GM12878 (cell line): ENCODE measurements around the gene XPNPEP2. TPM values are rescaled to one million over a fixed set of nuclear protein-coding genes. Genes with fewer than 3 reads are reported as not detected.

Experiments used
- ASH2L ChIP-seq: fragments of 300-600, 200-600 bp; sonication (generic); IDR thresholded peaks from 2 replicates; pipeline ENCODE4 v1.6.1; 2017; ENCODE audit warnings: low read depth, mild to moderate bottlenecking, borderline replicate concordance
- BHLHE40 ChIP-seq, 2 experiments: fragments of 450-650 bp in 1 of 2; IDR thresholded peaks; 2 replicates each; pipeline ENCODE4 v1.6.1; 2011 to 2017; ENCODE audit warnings: low read depth in 2 of 2, borderline replicate concordance in 1 of 2, improper control_type of control experiment in 1 of 2, low read length in 1 of 2, mild to moderate bottlenecking in 1 of 2
- CHD1 ChIP-seq: IDR thresholded peaks from 2 replicates; pipeline ENCODE4 v1.6.1; 2012; ENCODE audit warnings: low read depth, low read length, improper control_type of control experiment
- CREB1 ChIP-seq: IDR thresholded peaks from 2 replicates; pipeline ENCODE4 v1.6.1; 2012; ENCODE audit warnings: low read depth, mild to moderate bottlenecking, inconsistent platforms
- CREM ChIP-seq: IDR thresholded peaks from 2 replicates; pipeline ENCODE4 v1.6.1; 2014; ENCODE audit warnings: antibody characterized with exemption, low read depth
- EED ChIP-seq: sonication (generic); IDR thresholded peaks from 2 replicates; pipeline ENCODE4 v1.6.1; 2016; ENCODE audit warnings: antibody characterized with exemption, low read depth
- ESRRA ChIP-seq: IDR thresholded peaks from 2 replicates; pipeline ENCODE4 v1.6.1; 2012; ENCODE audit warnings: mild to moderate bottlenecking, low read length, improper control_type of control experiment
- FOXM1 ChIP-seq: IDR thresholded peaks from 2 replicates; pipeline ENCODE4 v1.6.1; 2012; ENCODE audit warnings: low read depth, mild to moderate bottlenecking, inconsistent platforms, low read length, moderate library complexity
- HDAC2 ChIP-seq: fragments of 200-600 bp; sonication (generic); IDR thresholded peaks from 2 replicates; pipeline ENCODE4 v1.6.1; 2017
- HDGF ChIP-seq: fragments of 450-650 bp; IDR thresholded peaks from 2 replicates; pipeline ENCODE4 v1.6.1; 2016; ENCODE audit warnings: antibody characterized with exemption
- IKZF2 ChIP-seq, 2 experiments: fragments of 450-650 bp; IDR thresholded peaks; 2 replicates each; pipeline ENCODE4 v1.6.1; 2017; ENCODE audit warnings: mild to moderate bottlenecking in 2 of 2, moderate library complexity in 2 of 2
- IRF4 ChIP-seq: IDR thresholded peaks from 2 replicates; pipeline ENCODE4 v1.6.1; 2011; ENCODE audit warnings: low read depth, low read length
- LARP7 ChIP-seq: fragments of 450-650 bp; IDR thresholded peaks from 2 replicates; pipeline ENCODE4 v1.6.1; 2017; ENCODE audit warnings: mild to moderate bottlenecking
- MEF2A ChIP-seq: IDR thresholded peaks from 2 replicates; pipeline ENCODE4 v1.6.1; 2011; ENCODE audit warnings: low read depth, mild to moderate bottlenecking, low read length, moderate library complexity; ENCODE audit not compliant: insufficient read depth
- NFYA ChIP-seq: IDR thresholded peaks from 2 replicates; pipeline ENCODE4 v1.6.1; 2011; ENCODE audit warnings: low read depth, mild to moderate bottlenecking, low read length, improper control_type of control experiment, borderline replicate concordance
- NR2C2 ChIP-seq: IDR thresholded peaks from 2 replicates; pipeline ENCODE4 v1.6.1; 2011; ENCODE audit warnings: borderline replicate concordance, low read depth; ENCODE audit not compliant: control insufficient read depth, insufficient read length
- POLR2AphosphoS2 ChIP-seq: IDR thresholded peaks from 2 replicates; pipeline ENCODE4 v1.6.1; 2011; ENCODE audit warnings: low read depth, mild to moderate bottlenecking, low read length, improper control_type of control experiment, moderate library complexity
- RAD51 ChIP-seq: fragments of 450-650 bp; IDR thresholded peaks from 2 replicates; pipeline ENCODE4 v1.6.1; 2016; ENCODE audit warnings: moderate library complexity, mild to moderate bottlenecking, inconsistent platforms
- RBBP5 ChIP-seq: fragments of 200-600 bp; sonication (generic); conservative IDR thresholded peaks from 2 replicates; pipeline ENCODE4 v1.6.1; 2016
- SMARCA5 ChIP-seq: fragments of 450-650 bp; IDR thresholded peaks from 2 replicates; pipeline ENCODE4 v1.6.1; 2017; ENCODE audit warnings: mild to moderate bottlenecking
- SREBF2 ChIP-seq: IDR thresholded peaks from 2 replicates; pipeline ENCODE4 v1.6.1; 2012; ENCODE audit warnings: mild to moderate bottlenecking, low read length
- STAT3 ChIP-seq: IDR thresholded peaks from 2 replicates; pipeline ENCODE4 v1.6.1; 2011; ENCODE audit warnings: low read depth, low read length, improper control_type of control experiment
- WRNIP1 ChIP-seq: IDR thresholded peaks from 2 replicates; pipeline ENCODE4 v1.6.1; 2011; ENCODE audit warnings: low read depth, low read length, improper control_type of control experiment, borderline replicate concordance
- ZNF207 ChIP-seq: fragments of 450-650 bp; IDR thresholded peaks from 2 replicates; pipeline ENCODE4 v1.6.1; 2014; ENCODE audit warnings: antibody characterized with exemption, mild to moderate bottlenecking, borderline replicate concordance
- ZNF24 ChIP-seq: fragments of 450-650 bp; IDR thresholded peaks from 2 replicates; pipeline ENCODE4 v1.6.1; 2017; ENCODE audit warnings: antibody characterized with exemption, mild to moderate bottlenecking
- polyA plus RNA-seq, 11 experiments: library from polyadenylated mRNA; depleted of rRNA in 4 of 11; unstranded in 6 of 11; stranded (reverse) in 5 of 11; fragments of >200 nt; fragmentation: Nextera tagmentation in 4 of 11; fragmentation: Illumina TruSeq in 1 of 11; extraction: Ambion mirVana in 4 of 11; extraction: Trizol in 1 of 11; gene quantifications; 1 replicate in 1 of 11; 2 replicates in 10 of 11; pipeline versions ENCODE4 v1.2.1 to v1.2.3, GENCODE V29; 2011 to 2016; ENCODE audit warnings: inconsistent platforms in 2 of 11, missing spikeins in 2 of 11, low read depth in 1 of 11
- total RNA-seq, 4 experiments: library from RNA; depleted of rRNA in 3 of 4; stranded (reverse); fragments of >200 nt in 3 of 4; fragmentation: Illumina TruSeq in 1 of 4; extraction: Trizol in 1 of 4; gene quantifications; 2 replicates each; pipeline versions ENCODE4 v1.2.1 to v1.2.3, GENCODE V29; 2013 to 2021
- TF ChIP-seq, protein P1 (sequence below): fragments of 450-650 bp; IDR thresholded peaks from 2 replicates; pipeline ENCODE4 v1.6.1; 2016; ENCODE audit warnings: mild to moderate bottlenecking
- TF ChIP-seq, protein P2 (sequence below): fragments of 450-650 bp; IDR thresholded peaks from 2 replicates; pipeline ENCODE4 v1.6.1; 2014; ENCODE audit warnings: mild to moderate bottlenecking
- TF ChIP-seq, protein P3 (sequence below): IDR thresholded peaks from 2 replicates; pipeline ENCODE4 v1.6.1; 2012; ENCODE audit warnings: low read depth, low read length, improper control_type of control experiment

Gene XPNPEP2
- total and polyA plus RNA-seq, 10 of the 15 experiments (the other 5 are each of a cell fraction or from before 2014, with no cell fraction given), result 0.04 to 0.37 (median 0.15) TPM

DNA sequence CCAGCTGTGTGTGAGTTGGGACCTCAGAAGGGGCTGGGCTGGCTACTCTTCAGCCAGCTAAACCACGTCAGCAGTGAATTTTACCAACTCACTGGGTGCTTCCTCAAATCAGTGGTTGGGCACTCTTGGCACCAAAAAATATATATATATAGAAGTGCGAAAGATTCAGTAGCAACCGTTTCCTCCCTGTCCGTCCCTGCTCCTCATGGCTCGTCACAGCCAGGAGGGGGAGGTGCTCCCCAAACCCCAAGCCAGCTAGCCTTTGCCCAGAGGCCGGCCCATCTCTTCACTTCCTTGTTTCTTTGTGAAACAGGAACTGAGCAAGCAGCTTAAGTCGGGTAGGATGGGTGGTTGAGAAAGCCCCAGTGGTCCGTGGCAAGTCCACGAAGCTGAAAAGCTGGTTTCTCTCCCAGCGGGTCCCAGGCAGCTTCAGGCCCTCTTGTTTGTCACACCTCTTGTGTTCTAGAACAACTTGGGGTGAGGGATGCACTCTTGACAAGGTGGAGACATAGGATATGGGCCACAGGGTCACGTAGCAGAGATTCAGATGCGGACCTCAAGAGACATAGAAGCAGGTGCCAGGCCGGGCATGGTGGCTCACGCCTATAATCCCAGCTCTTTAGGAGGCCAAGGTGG lies 34.1 kb downstream of the XPNPEP2 start (continued):
- TF ChIP-seq BHLHE40 (IDR thresholded peaks at IDR 0.05; ENCODE audit: borderline replicate concordance in 1 of 2, low read depth in 2 of 2, low read length in 1 of 2) (peak; percentile 55 to 68; a peak in 3 of 4 replicates), ZNF207 (peak; percentile 57; the same call in 1 of the 2 replicates), HDGF (no peak), RAD51 (no peak), RBBP5 (no peak), ASH2L (no peak), SREBF2 (no peak), MEF2A (no peak), NFYA (no peak), LARP7 (no peak), IKZF2 (IDR thresholded peaks at IDR 0.05) (peak; percentile 87 to 88), WRNIP1 (no peak), POLR2AphosphoS2 (no peak), CREM (no peak; the same call in 1 of the 2 replicates), HDAC2 (no peak), FOXM1 (no peak), NR2C2 (no peak), CREB1 (no peak), ESRRA (no peak), STAT3 (no peak), IRF4 (peak; percentile 78; the same call in 1 of the 2 replicates), CHD1 (0 out of 2 replicates have a peak, but pooled peaks have one; percentile 41), SMARCA5 (0 out of 2 replicates have a peak, but pooled peaks have one; percentile 11), EED (peak; percentile 73; the same call in 1 of the 2 replicates), ZNF24 (no peak)
- TF ChIP-seq, protein P1, sequence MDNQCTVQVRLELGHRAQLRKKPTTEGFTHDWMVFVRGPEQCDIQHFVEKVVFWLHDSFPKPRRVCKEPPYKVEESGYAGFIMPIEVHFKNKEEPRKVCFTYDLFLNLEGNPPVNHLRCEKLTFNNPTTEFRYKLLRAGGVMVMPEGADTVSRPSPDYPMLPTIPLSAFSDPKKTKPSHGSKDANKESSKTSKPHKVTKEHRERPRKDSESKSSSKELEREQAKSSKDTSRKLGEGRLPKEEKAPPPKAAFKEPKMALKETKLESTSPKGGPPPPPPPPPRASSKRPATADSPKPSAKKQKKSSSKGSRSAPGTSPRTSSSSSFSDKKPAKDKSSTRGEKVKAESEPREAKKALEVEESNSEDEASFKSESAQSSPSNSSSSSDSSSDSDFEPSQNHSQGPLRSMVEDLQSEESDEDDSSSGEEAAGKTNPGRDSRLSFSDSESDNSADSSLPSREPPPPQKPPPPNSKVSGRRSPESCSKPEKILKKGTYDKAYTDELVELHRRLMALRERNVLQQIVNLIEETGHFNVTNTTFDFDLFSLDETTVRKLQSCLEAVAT, result no peak; the same call in 1 of the 2 replicates
- TF ChIP-seq, protein P2, sequence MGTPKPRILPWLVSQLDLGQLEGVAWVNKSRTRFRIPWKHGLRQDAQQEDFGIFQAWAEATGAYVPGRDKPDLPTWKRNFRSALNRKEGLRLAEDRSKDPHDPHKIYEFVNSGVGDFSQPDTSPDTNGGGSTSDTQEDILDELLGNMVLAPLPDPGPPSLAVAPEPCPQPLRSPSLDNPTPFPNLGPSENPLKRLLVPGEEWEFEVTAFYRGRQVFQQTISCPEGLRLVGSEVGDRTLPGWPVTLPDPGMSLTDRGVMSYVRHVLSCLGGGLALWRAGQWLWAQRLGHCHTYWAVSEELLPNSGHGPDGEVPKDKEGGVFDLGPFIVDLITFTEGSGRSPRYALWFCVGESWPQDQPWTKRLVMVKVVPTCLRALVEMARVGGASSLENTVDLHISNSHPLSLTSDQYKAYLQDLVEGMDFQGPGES, result no peak
- TF ChIP-seq, protein P3, sequence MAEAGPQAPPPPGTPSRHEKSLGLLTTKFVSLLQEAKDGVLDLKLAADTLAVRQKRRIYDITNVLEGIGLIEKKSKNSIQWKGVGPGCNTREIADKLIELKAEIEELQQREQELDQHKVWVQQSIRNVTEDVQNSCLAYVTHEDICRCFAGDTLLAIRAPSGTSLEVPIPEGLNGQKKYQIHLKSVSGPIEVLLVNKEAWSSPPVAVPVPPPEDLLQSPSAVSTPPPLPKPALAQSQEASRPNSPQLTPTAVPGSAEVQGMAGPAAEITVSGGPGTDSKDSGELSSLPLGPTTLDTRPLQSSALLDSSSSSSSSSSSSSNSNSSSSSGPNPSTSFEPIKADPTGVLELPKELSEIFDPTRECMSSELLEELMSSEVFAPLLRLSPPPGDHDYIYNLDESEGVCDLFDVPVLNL, result no peak
